K562 (cell line): ENCODE results near the gene PYGM. TPM values are rescaled to one million over a fixed set of nuclear protein-coding genes. Genes with fewer than 3 reads are reported as not detected.

Source experiments
- ADNP ChIP-seq: fragments of 200-800 bp; sonication (Bioruptor generic); IDR thresholded peaks from 2 replicates; pipeline ENCODE4 v1.6.1; 2016; ENCODE audit warnings: missing genetic modification characterization, missing compliant biosample characterization
- ARID1B ChIP-seq: fragments of 450-650 bp; IDR thresholded peaks from 2 replicates; pipeline ENCODE4 v1.6.1; 2016; ENCODE audit warnings: antibody characterized with exemption, mild to moderate bottlenecking, inconsistent platforms
- ATF6 ChIP-seq: sonication (generic); formaldehyde crosslinking; IDR thresholded peaks from 2 replicates; pipeline ENCODE4 v1.4.0; 2020; ENCODE audit warnings: mild to moderate bottlenecking, missing genetic modification reagents
- E2F5 ChIP-seq: sonication (generic); formaldehyde crosslinking; IDR thresholded peaks from 2 replicates; pipeline ENCODE4 v1.8.0; 2022; ENCODE audit warnings: mild to moderate bottlenecking, missing genetic modification reagents
- FOXP1 ChIP-seq: sonication (generic); formaldehyde crosslinking; IDR thresholded peaks from 2 replicates; pipeline ENCODE4 v1.8.0; 2022; ENCODE audit warnings: mild to moderate bottlenecking, missing genetic modification reagents
- GATAD2A ChIP-seq: fragments of 450-650 bp; IDR thresholded peaks from 2 replicates; pipeline ENCODE4 v1.6.1; 2017
- HDAC2 ChIP-seq: fragments of 450-650 bp; IDR thresholded peaks from 2 replicates; pipeline ENCODE4 v1.6.1; 2016; ENCODE audit warnings: mild to moderate bottlenecking
- HIVEP1 ChIP-seq: fragments of 250-450 bp; sonication (Bioruptor Pico); IDR thresholded peaks from 2 replicates; pipeline ENCODE4 v1.4.0; 2020; ENCODE audit warnings: mild to moderate bottlenecking
- KDM4B ChIP-seq, 2 experiments: fragments of 450-650 bp in 1 of 2; sonication (generic) in 1 of 2; IDR thresholded peaks; 2 replicates each; pipeline ENCODE4 v1.6.1; 2016 to 2017; ENCODE audit warnings: borderline replicate concordance in 2 of 2, antibody characterized with exemption in 1 of 2, low read depth in 1 of 2, mild to moderate bottlenecking in 1 of 2
- KDM5B ChIP-seq: fragments of 200-600 bp; sonication (generic); IDR thresholded peaks from 2 replicates; pipeline ENCODE4 v1.6.1; 2012; ENCODE audit warnings: low read depth, mild to moderate bottlenecking, moderate library complexity, low read length, control low read depth, inconsistent platforms; ENCODE audit not compliant: insufficient replicate concordance
- MCM7 ChIP-seq, 2 experiments: fragments of 450-650 bp; IDR thresholded peaks; 2 replicates each; pipeline ENCODE4 v1.6.1; 2016 to 2018
- MYC ChIP-seq, 2 experiments: fragments of 250-450 bp in 1 of 2; sonication (Bioruptor Pico) in 1 of 2; IDR thresholded peaks; 2 replicates each; pipeline versions ENCODE4 v1.5.1 to v1.6.1; 2012 to 2021; ENCODE audit warnings: low read depth in 2 of 2, borderline replicate concordance in 1 of 2, improper control_type of control experiment in 1 of 2, low read length in 1 of 2, mild to moderate bottlenecking in 1 of 2, moderate library complexity in 1 of 2
- NR2C2 ChIP-seq, 2 experiments: fragments of 200-800 bp in 1 of 2; sonication (Bioruptor generic) in 1 of 2; sonication (generic) in 1 of 2; formaldehyde crosslinking in 1 of 2; IDR thresholded peaks; 2 replicates each; pipeline versions ENCODE4 v1.6.1 to v1.8.0; 2016 to 2022; ENCODE audit warnings: mild to moderate bottlenecking in 1 of 2, missing compliant biosample characterization in 1 of 2, missing genetic modification characterization in 1 of 2, missing genetic modification reagents in 1 of 2
- PTRF ChIP-seq: fragments of 450-650 bp; IDR thresholded peaks from 2 replicates; pipeline ENCODE4 v1.6.1; 2016; ENCODE audit warnings: mild to moderate bottlenecking, missing genetic modification characterization, missing compliant biosample characterization
- RAD51 ChIP-seq: fragments of 450-650 bp; IDR thresholded peaks from 2 replicates; pipeline ENCODE4 v1.7.1; 2016; ENCODE audit warnings: low read depth, mild to moderate bottlenecking, borderline replicate concordance
- SAP30 ChIP-seq: fragments of 200-600 bp; sonication (generic); IDR thresholded peaks from 2 replicates; pipeline ENCODE4 v1.6.1; 2012; ENCODE audit warnings: borderline replicate concordance, low read depth, mild to moderate bottlenecking, moderate library complexity, low read length, control low read depth, inconsistent platforms; ENCODE audit not compliant: insufficient read depth, poor library complexity, severe bottlenecking
- SMAD4 ChIP-seq: fragments of 250-450 bp; sonication (Bioruptor Pico); conservative IDR thresholded peaks from 2 replicates; pipeline ENCODE4 v1.8.0; 2021; ENCODE audit warnings: inconsistent platforms, mild to moderate bottlenecking, moderate library complexity
- VEZF1 ChIP-seq: fragments of 200-800 bp; sonication (Bioruptor generic); IDR thresholded peaks from 2 replicates; pipeline ENCODE4 v1.6.1; 2017; ENCODE audit warnings: missing genetic modification characterization, missing compliant biosample characterization
- ZNF696 ChIP-seq: fragments of 250-450 bp; sonication (Bioruptor Pico); conservative IDR thresholded peaks from 2 replicates; pipeline ENCODE4 v1.4.0; 2020; ENCODE audit warnings: mild to moderate bottlenecking, moderate library complexity
- polyA plus RNA-seq, 8 experiments: library from polyadenylated mRNA; depleted of rRNA in 4 of 8; stranded (reverse) in 5 of 8; unstranded in 3 of 8; fragments of >200 nt; fragmentation: Nextera tagmentation in 2 of 8; fragmentation: Illumina TruSeq in 1 of 8; extraction: Ambion mirVana in 2 of 8; extraction: Trizol in 1 of 8; gene quantifications; 2 replicates each; pipeline versions ENCODE4 v1.2.1 to v1.2.3, GENCODE V29; 2011 to 2014; ENCODE audit warnings: inconsistent platforms in 1 of 8, missing spikeins in 1 of 8
- total RNA-seq, 7 experiments: library from RNA; depleted of rRNA in 6 of 7; stranded (reverse); fragments of >200 nt in 6 of 7; fragmentation: Illumina TruSeq in 2 of 7; extraction: Trizol in 2 of 7; gene quantifications; 2 replicates each; pipeline versions ENCODE4 v1.2.1 to v1.2.3, GENCODE V29; 2011 to 2021; ENCODE audit warnings: low replicate concordance in 1 of 7
- TF ChIP-seq, protein P1 (sequence below), 2 experiments: IDR thresholded peaks; 2 replicates each; pipeline ENCODE4 v1.6.1; 2012; ENCODE audit warnings: improper control_type of control experiment in 2 of 2, low read depth in 2 of 2, low read length in 2 of 2, borderline replicate concordance in 1 of 2

Gene PYGM
- total and polyA plus RNA-seq, 9 of the 15 experiments (the other 6 are each of a cell fraction or from before 2014, with no cell fraction given): 0.07 to 1.5 (median 0.68) TPM

DNA sequence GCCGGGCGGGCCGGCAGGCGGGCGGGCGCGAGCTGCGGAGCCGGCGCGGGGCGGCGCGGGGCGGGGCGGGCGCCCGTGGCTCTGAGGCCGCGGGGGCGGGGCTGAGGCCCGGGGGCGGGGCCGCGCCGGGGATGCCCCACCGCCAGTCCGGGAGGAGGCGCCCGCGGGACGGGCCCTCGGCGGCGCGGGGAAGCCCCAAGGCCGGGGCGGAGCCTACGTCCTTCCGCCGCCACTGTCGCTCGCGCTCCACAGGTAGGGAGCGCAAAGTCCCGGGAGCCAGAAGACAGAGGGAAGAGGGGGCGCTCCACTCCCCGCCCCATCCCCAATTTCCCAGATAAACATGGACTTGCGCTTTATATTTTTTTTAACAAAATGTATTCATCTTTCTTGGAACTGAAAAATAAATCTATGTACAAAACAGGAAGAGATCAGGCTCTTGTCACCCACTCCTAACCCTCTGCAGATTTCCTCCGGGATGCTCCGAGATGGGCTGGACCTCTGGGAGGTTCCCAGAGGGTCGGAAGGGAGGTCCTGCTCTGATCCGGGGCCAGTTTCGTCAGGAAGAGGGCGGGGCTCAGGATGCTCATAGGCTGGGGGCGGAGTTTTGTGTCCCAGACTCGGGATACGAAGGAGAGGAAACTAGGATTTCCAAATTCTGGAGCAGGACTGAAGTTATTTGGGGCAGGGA lies 43.5 kb upstream of the PYGM start, which contains the start of gene MAP4K2 (continued):
- TF ChIP-seq VEZF1 (peak; percentile 85), HDAC2 (peak; percentile 53; the same call in 1 of the 2 replicates), ATF6 (no peak), ADNP (tag) (no peak), PTRF (tag) (no peak), RAD51 (no peak), KDM4B (IDR thresholded peaks at IDR 0.05; ENCODE audit: borderline replicate concordance in 2 of 2, low read depth in 1 of 2) (no peak), MCM7 (IDR thresholded peaks at IDR 0.05) (no peak), NR2C2 (CRISPR knock-in tag; IDR thresholded peaks at IDR 0.05) (no peak), NR2C2 (tag; IDR thresholded peaks at IDR 0.05) (peak; percentile 52), ZNF696 (CRISPR knock-in tag) (no peak), SMAD4 (CRISPR knock-in tag) (peak; percentile 61; the same call in 1 of the 2 replicates), E2F5 (CRISPR knock-in tag) (no peak), ARID1B (0 out of 2 replicates have a peak, but pooled peaks have one; percentile 10), SAP30 (no peak), FOXP1 (CRISPR knock-in tag) (no peak), HIVEP1 (peak; percentile 89), KDM5B (no peak), GATAD2A (no peak), MYC (IDR thresholded peaks at IDR 0.05; ENCODE audit: low read depth, low read length) (no peak), MYC (CRISPR knock-in tag; IDR thresholded peaks at IDR 0.05; ENCODE audit: borderline replicate concordance, low read depth) (no peak)
- TF ChIP-seq, protein P1, sequence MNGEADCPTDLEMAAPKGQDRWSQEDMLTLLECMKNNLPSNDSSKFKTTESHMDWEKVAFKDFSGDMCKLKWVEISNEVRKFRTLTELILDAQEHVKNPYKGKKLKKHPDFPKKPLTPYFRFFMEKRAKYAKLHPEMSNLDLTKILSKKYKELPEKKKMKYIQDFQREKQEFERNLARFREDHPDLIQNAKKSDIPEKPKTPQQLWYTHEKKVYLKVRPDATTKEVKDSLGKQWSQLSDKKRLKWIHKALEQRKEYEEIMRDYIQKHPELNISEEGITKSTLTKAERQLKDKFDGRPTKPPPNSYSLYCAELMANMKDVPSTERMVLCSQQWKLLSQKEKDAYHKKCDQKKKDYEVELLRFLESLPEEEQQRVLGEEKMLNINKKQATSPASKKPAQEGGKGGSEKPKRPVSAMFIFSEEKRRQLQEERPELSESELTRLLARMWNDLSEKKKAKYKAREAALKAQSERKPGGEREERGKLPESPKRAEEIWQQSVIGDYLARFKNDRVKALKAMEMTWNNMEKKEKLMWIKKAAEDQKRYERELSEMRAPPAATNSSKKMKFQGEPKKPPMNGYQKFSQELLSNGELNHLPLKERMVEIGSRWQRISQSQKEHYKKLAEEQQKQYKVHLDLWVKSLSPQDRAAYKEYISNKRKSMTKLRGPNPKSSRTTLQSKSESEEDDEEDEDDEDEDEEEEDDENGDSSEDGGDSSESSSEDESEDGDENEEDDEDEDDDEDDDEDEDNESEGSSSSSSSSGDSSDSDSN (IDR thresholded peaks at IDR 0.05; ENCODE audit: borderline replicate concordance in 1 of 2, low read depth in 2 of 2, low read length in 2 of 2): peak in 1 of 2 experiments; percentile 76; a peak in 1 of 4 replicates
